ENCODE measurements around the gene CEP72.

GRCh38 chr5:569868-570361, 42.2 kb upstream of the CEP72 start:
- TF ChIP-seq GLIS3 (CRISPR knock-in tag; IDR thresholded peaks at IDR 0.05) = no peak
- no peak for TF ChIP-seq TCF4 (CRISPR knock-in tag; IDR thresholded peaks at IDR 0.05; ENCODE audit: borderline replicate concordance)
- no peak for TF ChIP-seq ZFP30 (CRISPR knock-in tag; IDR thresholded peaks at IDR 0.05)
- no peak for TF ChIP-seq POU6F1 (CRISPR knock-in tag; IDR thresholded peaks at IDR 0.05; ENCODE audit: borderline replicate concordance, low read depth)
- no peak for TF ChIP-seq BACH2 (CRISPR knock-in tag; IDR thresholded peaks at IDR 0.05; ENCODE audit: borderline replicate concordance)
- TF ChIP-seq CREB5 (CRISPR knock-in tag; IDR thresholded peaks at IDR 0.05; ENCODE audit: low read depth) = no peak
- no peak for TF ChIP-seq PATZ1 (CRISPR knock-in tag; IDR thresholded peaks at IDR 0.05; ENCODE audit: borderline replicate concordance)
- TF ChIP-seq TOX (CRISPR knock-in tag; IDR thresholded peaks at IDR 0.05; ENCODE audit: borderline replicate concordance) = no peak
- no peak for TF ChIP-seq ARNTL (CRISPR knock-in tag; IDR thresholded peaks at IDR 0.05; ENCODE audit: borderline replicate concordance, low read depth)
- no peak for TF ChIP-seq ISL1 (CRISPR knock-in tag; IDR thresholded peaks at IDR 0.05)
- no peak for TF ChIP-seq ZNF8 (CRISPR knock-in tag; IDR thresholded peaks at IDR 0.05)

Measured in SK-N-SH treated with all-trans-retinoic acid at 6 μM for 48 hours (cell line).